Common myeloid progenitor, CD34-positive (primary cell): ENCODE data around the gene CD82.

ENCODE experiments used
- CTCF ChIA-PET: fragments of 350-600 bp; sonication (Branson Sonifier 250); formaldehyde crosslinking; loops from one replicate; lab custom pipeline; 2021; ENCODE audit warnings: antibody characterized with exemption; lab: Charles Lee
- POLR2A ChIA-PET: fragments of 350-600 bp; sonication (Branson Sonifier 250); formaldehyde crosslinking; loops from one replicate; lab custom pipeline; 2021; ENCODE audit warnings: antibody characterized with exemption; lab: Charles Lee
- DNase-seq, 3 donors: peaks; one replicate each; pipeline versions ENCODE4 v3.0.0 to v3.0.0-alpha.2; 2013
- H3K27ac ChIP-seq, 2 experiments: 1 replicate in 1 of 2; 2 replicates in 1 of 2; pipeline ENCODE4 v1.7.0; 2013; ENCODE audit warnings: inconsistent platforms in 2 of 2, low read length in 2 of 2, mild to moderate bottlenecking in 2 of 2, low read depth in 1 of 2, moderate library complexity in 1 of 2; ENCODE audit not compliant: severe bottlenecking in 2 of 2, insufficient read depth in 1 of 2, poor library complexity in 1 of 2
- H3K27me3 ChIP-seq, 5 experiments: replicated peaks in 2 of 5; 1 replicate in 3 of 5; 2 replicates in 2 of 5; pipeline versions ENCODE4 v1.6.1 to v1.7.0; 2013; ENCODE audit warnings: low read length in 4 of 5, mild to moderate bottlenecking in 2 of 5, moderate library complexity in 2 of 5, inconsistent platforms in 1 of 5; ENCODE audit not compliant: insufficient read depth in 5 of 5, control insufficient read depth in 4 of 5
- H3K36me3 ChIP-seq, 4 experiments: 1 replicate in 2 of 4; 2 replicates in 2 of 4; pipeline versions ENCODE4 v1.6.1 to v1.7.0; 2013; ENCODE audit warnings: low read length in 3 of 4, control low read depth in 1 of 4, mild to moderate bottlenecking in 1 of 4; ENCODE audit not compliant: control insufficient read depth in 4 of 4, insufficient read depth in 4 of 4
- H3K4me1 ChIP-seq, 4 experiments: 1 replicate in 3 of 4; 2 replicates in 1 of 4; pipeline versions ENCODE4 v1.6.1 to v1.7.1; 2013; ENCODE audit warnings: low read length in 3 of 4, mild to moderate bottlenecking in 3 of 4, control low read depth in 1 of 4, inconsistent platforms in 1 of 4, moderate library complexity in 1 of 4; ENCODE audit not compliant: control insufficient read depth in 4 of 4, insufficient read depth in 4 of 4; ENCODE audit errors: control extremely low read depth in 1 of 4
- H3K4me3 ChIP-seq, 7 experiments: 1 replicate in 4 of 7; 2 replicates in 3 of 7; pipeline versions ENCODE4 v1.5.1 to v1.7.0; 2013; ENCODE audit warnings: mild to moderate bottlenecking in 7 of 7, low read length in 6 of 7, moderate library complexity in 6 of 7, inconsistent platforms in 2 of 7, low read depth in 2 of 7, control low read depth in 1 of 7; ENCODE audit not compliant: insufficient read depth in 4 of 7, control insufficient read depth in 1 of 7; ENCODE audit errors: extremely low read depth in 1 of 7
- H3K9me3 ChIP-seq, 5 experiments: 1 replicate in 4 of 5; 2 replicates in 1 of 5; pipeline versions ENCODE4 v1.6.1 to v1.7.1; 2013; ENCODE audit warnings: low read length in 4 of 5, mild to moderate bottlenecking in 2 of 5, inconsistent platforms in 1 of 5, low read depth in 1 of 5, moderate library complexity in 1 of 5; ENCODE audit not compliant: control insufficient read depth in 4 of 5, insufficient read depth in 2 of 5; ENCODE audit errors: control extremely low read depth in 1 of 5
- WGBS: methylation state at CpG from one replicate; pipeline ENCODE4 v1.1.5; 2013; ENCODE audit not compliant: insufficient coverage; 5-methylcytosine and 5-hydroxymethylcytosine counted together

Gene CD82

GRCh38 chr11:44589301-44589700, 23.8 kb downstream of the CD82 start:
- H3K4me3 ChIP-seq: no peak overlapping the region
- no peaks in the 10 kb centered on the region for H3K27me3 ChIP-seq
- H3K36me3 ChIP-seq: peaks cover 13 to 83% (median 58%) of the 10 kb centered on the region in 4 experiments
- ChIA-PET CTCF (interaction anchor here (0.8 to 1.0 kb wide), 2 partner anchors 27 to 32 kb away, joined by 3 read pairs; no protein-coding TSS in a partner anchor), POLR2A (no interaction called here)
- H3K9me3 ChIP-seq: no peaks in the 10 kb centered on the region
- no peak for DNase-seq
- WGBS: 100% methylated on average over 3 of the region's 3 CpGs
- H3K27ac ChIP-seq: no peak overlapping the region
- H3K4me1 ChIP-seq: peaks cover 0 to under 1% (median 0%) of the 10 kb centered on the region in 4 experiments

GRCh38 chr11:44590769-44591168, 25.3 kb downstream of the CD82 start:
- POLR2A ChIA-PET: interaction anchor here (0.7 kb wide), 1 partner anchor 16 kb away, joined by 3 read pairs; no protein-coding TSS in a partner anchor

DNA sequence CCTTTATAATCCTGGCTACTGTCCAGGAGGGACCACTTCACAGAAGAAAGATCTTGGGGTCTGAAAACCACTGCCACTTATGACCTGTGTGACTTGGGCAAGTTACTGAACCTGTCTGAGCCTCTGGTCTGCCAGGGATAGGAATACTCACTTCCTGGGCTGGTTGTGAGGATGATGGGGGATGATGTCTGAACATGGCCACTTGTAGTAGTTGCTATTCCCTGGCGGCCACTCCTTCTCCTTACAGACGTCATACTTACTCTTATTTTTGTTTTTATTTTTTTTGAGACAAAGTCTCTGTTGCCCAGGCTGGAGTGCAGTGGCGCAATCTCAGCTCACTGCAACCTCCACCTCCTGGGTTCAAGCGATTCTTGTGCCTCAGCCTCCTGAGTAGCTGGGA, 26.1 kb downstream of the CD82 start:
- no peak for DNase-seq
- Histone ChIP-seq H3K27ac (no peak overlapping the region), H3K36me3 (peaks cover 13 to 83% (median 54%) of the 10 kb centered on the region in 4 experiments), H3K4me1 (peaks cover 0 to 21% (median 8%) of the 10 kb centered on the region in 4 experiments), H3K9me3 (no peaks in the 10 kb centered on the region), H3K4me3 (no peak overlapping the region), H3K27me3 (no peaks in the 10 kb centered on the region)
- 100% methylated on average over 1 of the region's 4 CpGs for WGBS
- ChIA-PET POLR2A (no interaction called here), CTCF (interaction anchor here (1.2 to 4.1 kb wide), 7 partner anchors 8 to 34 kb away, joined by 4 to 17 read pairs (median 7); no protein-coding TSS in a partner anchor)

More at GRCh38 chr11:44590769-44591168, 25.3 kb downstream of the CD82 start:
- H3K27me3 ChIP-seq: no peaks in the 10 kb centered on the region
- peaks cover 0 to 13% (median under 1%) of the 10 kb centered on the region in 4 experiments for H3K4me1 ChIP-seq
- 67% methylated on average over 3 of the region's 6 CpGs for WGBS
- H3K36me3 ChIP-seq: peaks cover 13 to 81% (median 55%) of the 10 kb centered on the region in 4 experiments
- H3K9me3 ChIP-seq: no peaks in the 10 kb centered on the region
- no peak for DNase-seq
- CTCF ChIA-PET: interaction anchor here (0.8 to 4.1 kb wide), 8 partner anchors 9 to 33 kb away, joined by 3 to 17 read pairs (median 4); no protein-coding TSS in a partner anchor
- H3K4me3 ChIP-seq: no peak overlapping the region
- H3K27ac ChIP-seq: no peak overlapping the region

DNA sequence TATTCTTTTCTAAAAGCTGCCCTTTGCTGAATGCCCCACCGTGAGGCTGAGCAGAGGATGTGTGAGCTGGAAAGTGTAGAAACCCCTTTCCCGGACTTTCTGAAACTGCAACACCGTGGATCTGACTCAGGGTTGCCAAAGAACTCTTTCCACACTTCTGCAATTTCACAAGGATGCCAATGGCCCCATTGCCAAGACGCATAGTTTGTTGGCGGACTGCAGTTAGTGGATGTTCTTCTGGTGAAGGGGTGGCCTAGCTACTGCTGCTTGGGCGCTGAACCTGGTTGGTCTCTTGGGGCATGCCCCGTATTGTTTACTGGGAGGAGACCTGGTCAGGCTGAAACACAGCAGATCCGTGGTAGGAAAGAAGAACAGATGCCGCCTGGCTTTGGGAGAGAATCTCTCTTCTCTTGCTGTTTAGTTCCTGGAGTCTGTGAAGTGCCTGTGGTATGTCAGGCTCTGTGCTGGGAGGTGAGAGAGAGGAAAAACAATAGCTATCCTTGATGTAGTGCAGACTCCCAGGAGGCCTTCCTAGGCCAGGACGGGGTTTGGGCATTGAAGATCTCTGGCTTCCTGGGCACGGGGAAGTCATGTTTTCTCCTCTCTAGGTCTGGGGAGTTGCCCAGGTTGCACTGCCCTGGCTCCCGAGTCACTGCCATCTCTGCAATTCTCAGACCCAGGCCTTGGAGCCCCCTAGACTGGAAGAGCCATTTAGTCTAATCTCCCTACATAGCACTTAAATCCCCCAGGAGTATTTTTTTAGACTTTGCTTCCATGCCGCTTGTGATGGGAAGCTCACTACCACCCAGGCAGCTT, 26.9 kb downstream of the CD82 start:
- 94% methylated on average over 12 of the region's 13 CpGs for WGBS
- H3K4me3 ChIP-seq: no peak overlapping the region
- DNase-seq: no peak
- ChIA-PET POLR2A (no interaction called here), CTCF (interaction anchor here (0.9 to 4.1 kb wide), 6 partner anchors 9 to 35 kb away, joined by 3 to 17 read pairs (median 6); no protein-coding TSS in a partner anchor)
- no peaks in the 10 kb centered on the region for H3K9me3 ChIP-seq
- peaks cover 13 to 84% (median 53%) of the 10 kb centered on the region in 4 experiments for H3K36me3 ChIP-seq
- H3K27me3 ChIP-seq: no peaks in the 10 kb centered on the region
- peaks cover 0 to 29% (median 16%) of the 10 kb centered on the region in 4 experiments for H3K4me1 ChIP-seq
- H3K27ac ChIP-seq: no peak overlapping the region

DNA sequence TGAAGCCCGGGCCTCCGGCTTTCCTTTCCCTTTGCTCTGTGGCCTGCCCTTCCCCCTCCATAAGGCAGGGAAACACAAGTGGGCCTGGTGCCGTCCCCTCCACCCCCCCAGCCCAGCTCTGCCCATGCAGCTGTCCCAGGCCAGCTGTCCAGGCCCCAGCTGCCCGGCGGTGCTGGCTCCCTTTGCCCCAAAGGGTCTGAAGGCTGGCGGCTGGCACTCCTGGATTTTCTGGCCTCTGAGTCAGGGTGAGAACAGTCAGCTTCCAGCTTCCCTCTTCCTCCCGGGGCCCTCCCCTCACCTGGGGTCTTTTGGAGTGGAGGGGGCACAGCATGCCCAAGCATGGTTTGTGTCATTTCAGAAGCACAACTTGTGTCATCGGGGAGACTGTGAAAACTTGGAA, 27.8 kb downstream of the CD82 start:
- DNase-seq: no peak
- Histone ChIP-seq H3K27me3 (no peaks in the 10 kb centered on the region), H3K27ac (no peak overlapping the region), H3K36me3 (peaks cover 10 to 80% (median 48%) of the 10 kb centered on the region in 4 experiments), H3K4me1 (peaks cover 0 to 35% (median 21%) of the 10 kb centered on the region in 4 experiments), H3K9me3 (no peaks in the 10 kb centered on the region), H3K4me3 (no peak overlapping the region)
- CTCF ChIA-PET: interaction anchor here (0.9 to 4.1 kb wide), 7 partner anchors 8 to 35 kb away, joined by 3 to 17 read pairs (median 3); no protein-coding TSS in a partner anchor
- POLR2A ChIA-PET: no interaction called here
- WGBS: 96% methylated on average over 7 of the region's 8 CpGs

- Histone ChIP-seq H3K27me3 (no peaks in the 10 kb centered on the region), H3K4me3 (no peak overlapping the region), H3K9me3 (no peaks in the 10 kb centered on the region), H3K27ac (no peak overlapping the region), H3K36me3 (peaks cover 3 to 81% (median 46%) of the 10 kb centered on the region in 4 experiments), H3K4me1 (peaks cover 0 to 37% (median 22%) of the 10 kb centered on the region in 4 experiments)
- CTCF ChIA-PET: interaction anchor here (1.2 to 2.5 kb wide), 3 partner anchors 17 to 21 kb away, joined by 3 to 7 read pairs (median 3); no protein-coding TSS in a partner anchor
- WGBS: 97% methylated on average over 5 of the region's 6 CpGs
- DNase-seq: no peak
- POLR2A ChIA-PET: no interaction called here
These were observed 29.5 kb downstream of the CD82 start for GRCh38 chr11:44595006-44595405.
